Testis (tissue), 3 donors: ENCODE measurements around the gene S1PR1. TPM values are rescaled to one million over a fixed set of nuclear protein-coding genes. Genes with fewer than 3 reads are reported as not detected.
"Not testable (repeated sequence)": the region's sequence is repeated elsewhere in the genome, so short reads cannot be mapped to it uniquely, and the experiment has no call there.

Source experiments
- DNase-seq: peaks from one replicate; pipeline ENCODE4 v3.0.0-alpha.2; 2019
- H3K27ac ChIP-seq, 2 donors: fragments of 200-600 bp; sonication (generic); one replicate each; pipeline ENCODE4 v1.5.1; 2019
- H3K27me3 ChIP-seq: fragments of 200-600 bp; sonication (generic); one replicate; pipeline ENCODE4 v1.5.1; 2019
- H3K36me3 ChIP-seq: fragments of 200-600 bp; sonication (generic); one replicate; pipeline ENCODE4 v1.5.1; 2017; ENCODE audit warnings: low read depth; ENCODE audit errors: missing control alignments
- H3K4me1 ChIP-seq: fragments of 200-600 bp; sonication (generic); one replicate; pipeline ENCODE4 v1.5.1; 2019
- H3K4me3 ChIP-seq, 2 donors: fragments of 200-600 bp; sonication (generic); one replicate each; pipeline ENCODE4 v1.5.1; 2017 to 2019
- H3K9me3 ChIP-seq: fragments of 200-600 bp; sonication (generic); one replicate; pipeline ENCODE4 v1.5.1; 2017
- POLR2A ChIP-seq: fragments of 450-650 bp; IDR thresholded peaks from one replicate; pipeline ENCODE4 v1.6.1; 2017; ENCODE audit warnings: antibody characterized with exemption, mild to moderate bottlenecking, moderate library complexity
- WGBS, 2 donors: methylation state at CpG; one replicate each; pipeline ENCODE4 v1.1.5; 2018; 5-methylcytosine and 5-hydroxymethylcytosine counted together
- intact Hi-C: fragments of 100-400 bp; cut with DNase I; formaldehyde crosslinking; loops from one replicate; pipeline ENCODE4 v1.15.1; 2023; ENCODE audit warnings: low total_unique reads
- polyA plus RNA-seq: library from polyadenylated mRNA; stranded (reverse); fragments of 350-450 nt; fragmentation: Illumina TruSeq; extraction: RNeasy Lipid Tissue Mini Kit (QIAGEN cat#74804); gene quantifications from one replicate; pipeline ENCODE4 v1.2.3, GENCODE V29; 2014; ENCODE audit warnings: low read depth, low replicate concordance; ENCODE audit not compliant: insufficient read depth
- total RNA-seq, 2 donors: library from RNA; depleted of rRNA; stranded (reverse); fragments of >200 nt; gene quantifications; one replicate each; pipeline ENCODE4 v1.2.3, GENCODE V29; 2016
- TF ChIP-seq, protein P1 (sequence below), 3 experiments: fragments of 450-650 bp in 2 of 3; fragments of 200-600 bp in 1 of 3; sonication (generic) in 1 of 3; IDR thresholded peaks; one replicate each; pipeline ENCODE4 v1.5.1; 2016 to 2019; ENCODE audit warnings: antibody characterized with exemption in 3 of 3, mild to moderate bottlenecking in 2 of 3, moderate library complexity in 1 of 3

S1PR1 gene
- total and polyA plus RNA-seq, 3 donors from 2014 or later: 6.4 to 11.5 (median 9.3) TPM

DNA sequence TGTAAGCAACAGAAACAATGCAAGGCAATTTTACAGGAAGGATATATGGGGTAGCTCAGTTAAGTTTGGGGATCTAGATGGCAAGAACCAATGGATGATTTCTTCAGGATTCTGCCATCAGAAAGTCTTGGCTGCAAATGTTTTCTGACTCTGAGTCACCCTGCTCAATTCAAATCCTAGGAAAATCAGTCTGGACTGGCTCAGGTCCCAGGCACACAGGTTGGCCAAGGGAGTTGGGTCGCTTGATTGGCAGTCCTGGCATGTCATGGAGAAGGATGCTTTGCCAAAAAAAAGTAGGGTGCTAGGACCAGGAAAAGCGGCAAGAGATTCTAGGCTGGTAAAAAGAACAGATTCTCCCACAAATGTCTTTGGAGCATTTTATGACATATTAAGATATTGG, 28.9 kb upstream of the S1PR1 start:
- intact Hi-C loops: no loop called here
- 95 to 98% methylated on average over 2 of the region's 2 CpGs for WGBS, 2 donors
- H3K4me3 ChIP-seq: no peak overlapping the region
- H3K4me1 ChIP-seq: no peaks in the 10 kb centered on the region
- H3K36me3 ChIP-seq: no peaks in the 10 kb centered on the region
- no peaks in the 10 kb centered on the region for H3K9me3 ChIP-seq
- TF ChIP-seq POLR2A: no peak
- TF ChIP-seq, protein P1, sequence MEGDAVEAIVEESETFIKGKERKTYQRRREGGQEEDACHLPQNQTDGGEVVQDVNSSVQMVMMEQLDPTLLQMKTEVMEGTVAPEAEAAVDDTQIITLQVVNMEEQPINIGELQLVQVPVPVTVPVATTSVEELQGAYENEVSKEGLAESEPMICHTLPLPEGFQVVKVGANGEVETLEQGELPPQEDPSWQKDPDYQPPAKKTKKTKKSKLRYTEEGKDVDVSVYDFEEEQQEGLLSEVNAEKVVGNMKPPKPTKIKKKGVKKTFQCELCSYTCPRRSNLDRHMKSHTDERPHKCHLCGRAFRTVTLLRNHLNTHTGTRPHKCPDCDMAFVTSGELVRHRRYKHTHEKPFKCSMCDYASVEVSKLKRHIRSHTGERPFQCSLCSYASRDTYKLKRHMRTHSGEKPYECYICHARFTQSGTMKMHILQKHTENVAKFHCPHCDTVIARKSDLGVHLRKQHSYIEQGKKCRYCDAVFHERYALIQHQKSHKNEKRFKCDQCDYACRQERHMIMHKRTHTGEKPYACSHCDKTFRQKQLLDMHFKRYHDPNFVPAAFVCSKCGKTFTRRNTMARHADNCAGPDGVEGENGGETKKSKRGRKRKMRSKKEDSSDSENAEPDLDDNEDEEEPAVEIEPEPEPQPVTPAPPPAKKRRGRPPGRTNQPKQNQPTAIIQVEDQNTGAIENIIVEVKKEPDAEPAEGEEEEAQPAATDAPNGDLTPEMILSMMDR (IDR thresholded peaks at IDR 0.05): no peak
- H3K27me3 ChIP-seq: no peaks in the 10 kb centered on the region
- no peak overlapping the region for H3K27ac ChIP-seq
- no peak for DNase-seq

DNA sequence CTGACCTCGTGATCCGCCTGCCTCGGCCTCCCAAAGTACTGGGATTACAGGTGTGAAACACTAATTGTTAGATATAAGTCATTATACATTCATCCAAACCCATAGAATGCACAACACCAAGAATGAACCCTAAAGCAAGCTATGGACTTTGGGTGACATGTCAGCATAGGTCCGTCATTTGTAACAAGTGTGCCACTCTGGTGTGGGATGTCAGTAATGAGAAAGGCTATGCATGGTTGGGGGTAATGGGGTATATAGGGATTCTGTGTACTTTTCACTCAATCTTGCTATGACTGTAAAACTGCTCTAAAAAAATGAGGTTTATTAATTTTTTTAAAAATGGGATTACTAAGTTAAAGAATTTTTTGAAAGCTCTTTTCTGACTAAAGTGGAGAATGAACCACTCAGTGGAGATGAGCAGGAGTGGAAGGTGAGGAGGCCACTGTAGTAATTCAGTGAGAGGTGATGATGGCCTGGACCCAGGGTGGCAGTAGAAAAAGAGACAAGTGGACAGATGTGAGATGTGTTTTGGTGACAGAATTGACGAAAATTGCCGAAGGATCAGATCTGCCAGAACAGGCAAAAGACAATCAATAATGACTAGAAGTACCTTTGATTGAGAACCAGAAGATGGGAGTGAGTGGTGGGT, 21.3 kb upstream of the S1PR1 start:
- Histone ChIP-seq H3K27me3 (no peaks in the 10 kb centered on the region), H3K9me3 (no peaks in the 10 kb centered on the region), H3K4me3 (no peak overlapping the region), H3K36me3 (no peaks in the 10 kb centered on the region), H3K4me1 (no peaks in the 10 kb centered on the region), H3K27ac (no peak overlapping the region)
- intact Hi-C loops: no loop called here
- TF ChIP-seq, protein P1 (IDR thresholded peaks at IDR 0.05): no peak
- TF ChIP-seq POLR2A: no peak
- 95% methylated on average over 6 of the region's 6 CpGs for WGBS, 2 donors
- DNase-seq: no peak

DNA sequence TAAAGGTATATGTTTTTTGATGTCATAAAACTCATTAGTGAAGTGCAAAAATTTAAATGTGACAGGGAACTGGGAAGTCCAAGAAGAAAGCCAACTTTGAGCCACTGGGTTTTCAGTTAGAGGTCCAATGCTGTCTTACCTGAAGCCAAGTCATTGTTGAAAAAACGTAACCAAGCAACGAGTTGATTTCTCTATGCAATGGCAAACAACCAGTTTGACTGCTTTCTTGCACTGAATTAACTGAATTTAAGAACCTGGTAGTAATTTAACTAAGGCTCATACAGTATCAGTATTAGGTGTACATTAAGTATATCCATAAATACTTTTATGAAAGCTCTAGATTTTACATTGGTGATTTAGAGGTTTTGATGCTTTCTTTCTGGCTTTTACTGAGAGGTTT, 20.2 kb upstream of the S1PR1 start:
- intact Hi-C loops: no loop called here
- Histone ChIP-seq H3K36me3 (no peaks in the 10 kb centered on the region), H3K9me3 (no peaks in the 10 kb centered on the region), H3K27ac (no peak overlapping the region), H3K4me1 (no peaks in the 10 kb centered on the region), H3K27me3 (no peaks in the 10 kb centered on the region), H3K4me3 (no peak overlapping the region)
- 69 to 81% methylated on average over 2 of the region's 2 CpGs for WGBS, 2 donors
- TF ChIP-seq POLR2A: no peak
- TF ChIP-seq, protein P1 (IDR thresholded peaks at IDR 0.05): no peak
- no peak for DNase-seq

DNA sequence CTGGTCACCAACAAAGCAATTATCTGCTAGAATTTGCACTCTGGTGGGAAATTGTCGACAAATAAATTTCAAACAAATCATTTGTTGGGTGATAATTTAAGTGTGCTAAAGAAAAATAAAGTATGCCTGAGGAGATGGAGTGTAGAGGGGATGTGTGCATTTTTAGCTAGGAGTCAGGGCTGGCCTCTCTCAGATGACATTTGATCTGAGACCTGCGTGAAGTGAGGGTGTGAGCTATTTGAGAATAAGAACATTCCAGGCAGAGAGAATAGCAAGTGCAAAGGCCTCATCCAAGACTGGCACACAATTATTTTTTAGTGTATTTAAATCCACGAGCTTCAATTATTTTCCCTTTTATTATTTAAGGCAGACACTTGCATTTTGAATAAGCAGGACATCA, 19.7 kb upstream of the S1PR1 start:
- TF ChIP-seq POLR2A: no peak
- TF ChIP-seq, protein P1 (IDR thresholded peaks at IDR 0.05): no peak
- DNase-seq: no peak
- Histone ChIP-seq H3K27me3 (no peaks in the 10 kb centered on the region), H3K27ac (no peak overlapping the region), H3K4me3 (no peak overlapping the region), H3K9me3 (no peaks in the 10 kb centered on the region), H3K36me3 (no peaks in the 10 kb centered on the region), H3K4me1 (no peaks in the 10 kb centered on the region)
- 70 to 73% methylated on average over 3 of the region's 3 CpGs for WGBS, 2 donors
- intact Hi-C loops: no loop called here

DNA sequence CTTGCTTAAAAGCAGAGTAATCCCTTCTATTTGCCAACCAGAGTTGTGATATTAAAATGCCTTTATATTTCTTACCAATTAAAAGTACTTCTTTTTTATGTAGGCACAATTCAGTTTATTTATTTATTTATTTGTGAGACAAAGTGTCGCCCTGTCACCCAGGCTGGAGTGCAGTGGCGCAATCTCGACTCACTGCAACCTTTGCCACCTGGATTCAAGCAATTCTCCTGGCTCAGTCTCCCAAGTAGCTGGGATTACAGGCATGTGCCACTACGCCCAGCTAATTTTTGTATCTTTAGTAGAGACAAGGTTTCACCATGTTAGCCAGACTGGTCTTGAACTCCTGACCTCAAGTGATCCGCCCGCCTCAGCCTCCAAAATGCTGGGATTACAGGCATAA, 17.9 kb upstream of the S1PR1 start:
- H3K4me1 ChIP-seq, DNase-seq, H3K27me3 ChIP-seq, H3K27ac ChIP-seq, H3K4me3 ChIP-seq, H3K9me3 ChIP-seq, intact Hi-C loops, H3K36me3 ChIP-seq: not testable (repeated sequence)
- 86 to 95% methylated on average over 6 of the region's 6 CpGs for WGBS, 2 donors
